ENCODE measurements around the gene EME2.

Gene EME2

DNA sequence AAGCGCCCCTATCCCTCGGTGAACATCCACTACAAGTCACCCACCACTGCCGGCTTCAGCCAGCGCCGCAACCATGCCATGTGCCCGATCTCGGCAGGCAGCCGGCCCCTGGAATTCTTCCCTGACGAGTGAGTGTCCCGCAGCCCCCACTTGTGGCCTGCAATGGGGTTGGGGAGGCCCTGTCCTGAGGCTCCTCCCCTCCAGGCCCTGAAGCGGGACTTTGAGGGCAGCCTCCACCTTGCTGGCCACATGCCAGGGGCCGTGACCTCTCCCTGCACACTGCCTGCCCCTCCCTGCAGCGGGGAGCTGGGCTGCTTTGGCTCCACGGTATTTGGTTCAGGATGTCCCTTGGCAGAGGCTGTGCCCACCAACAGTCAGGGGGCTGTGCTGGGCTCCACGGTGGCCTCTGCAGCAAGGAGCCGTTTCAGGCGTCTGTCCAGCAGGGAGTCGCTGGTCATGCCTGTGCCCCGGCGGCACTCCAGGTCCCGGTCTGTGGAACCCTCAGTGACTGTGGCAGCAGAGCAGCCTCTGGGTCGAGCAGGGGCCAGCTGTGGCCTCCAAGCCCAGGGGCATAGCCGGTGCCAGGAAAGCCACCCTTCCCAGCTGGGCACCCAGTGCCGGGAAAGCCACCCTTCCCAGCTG, 9.6 kb upstream of the EME2 start:
- no peak overlapping the region for H3K4me3 ChIP-seq (ENCODE audit: low read length)
- TF ChIP-seq, protein P1, sequence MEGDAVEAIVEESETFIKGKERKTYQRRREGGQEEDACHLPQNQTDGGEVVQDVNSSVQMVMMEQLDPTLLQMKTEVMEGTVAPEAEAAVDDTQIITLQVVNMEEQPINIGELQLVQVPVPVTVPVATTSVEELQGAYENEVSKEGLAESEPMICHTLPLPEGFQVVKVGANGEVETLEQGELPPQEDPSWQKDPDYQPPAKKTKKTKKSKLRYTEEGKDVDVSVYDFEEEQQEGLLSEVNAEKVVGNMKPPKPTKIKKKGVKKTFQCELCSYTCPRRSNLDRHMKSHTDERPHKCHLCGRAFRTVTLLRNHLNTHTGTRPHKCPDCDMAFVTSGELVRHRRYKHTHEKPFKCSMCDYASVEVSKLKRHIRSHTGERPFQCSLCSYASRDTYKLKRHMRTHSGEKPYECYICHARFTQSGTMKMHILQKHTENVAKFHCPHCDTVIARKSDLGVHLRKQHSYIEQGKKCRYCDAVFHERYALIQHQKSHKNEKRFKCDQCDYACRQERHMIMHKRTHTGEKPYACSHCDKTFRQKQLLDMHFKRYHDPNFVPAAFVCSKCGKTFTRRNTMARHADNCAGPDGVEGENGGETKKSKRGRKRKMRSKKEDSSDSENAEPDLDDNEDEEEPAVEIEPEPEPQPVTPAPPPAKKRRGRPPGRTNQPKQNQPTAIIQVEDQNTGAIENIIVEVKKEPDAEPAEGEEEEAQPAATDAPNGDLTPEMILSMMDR (conservative IDR thresholded peaks at IDR 0.05; ENCODE audit: low read length) = no peak
- DNase-seq (ENCODE audit: low read depth) = no peak

DNA sequence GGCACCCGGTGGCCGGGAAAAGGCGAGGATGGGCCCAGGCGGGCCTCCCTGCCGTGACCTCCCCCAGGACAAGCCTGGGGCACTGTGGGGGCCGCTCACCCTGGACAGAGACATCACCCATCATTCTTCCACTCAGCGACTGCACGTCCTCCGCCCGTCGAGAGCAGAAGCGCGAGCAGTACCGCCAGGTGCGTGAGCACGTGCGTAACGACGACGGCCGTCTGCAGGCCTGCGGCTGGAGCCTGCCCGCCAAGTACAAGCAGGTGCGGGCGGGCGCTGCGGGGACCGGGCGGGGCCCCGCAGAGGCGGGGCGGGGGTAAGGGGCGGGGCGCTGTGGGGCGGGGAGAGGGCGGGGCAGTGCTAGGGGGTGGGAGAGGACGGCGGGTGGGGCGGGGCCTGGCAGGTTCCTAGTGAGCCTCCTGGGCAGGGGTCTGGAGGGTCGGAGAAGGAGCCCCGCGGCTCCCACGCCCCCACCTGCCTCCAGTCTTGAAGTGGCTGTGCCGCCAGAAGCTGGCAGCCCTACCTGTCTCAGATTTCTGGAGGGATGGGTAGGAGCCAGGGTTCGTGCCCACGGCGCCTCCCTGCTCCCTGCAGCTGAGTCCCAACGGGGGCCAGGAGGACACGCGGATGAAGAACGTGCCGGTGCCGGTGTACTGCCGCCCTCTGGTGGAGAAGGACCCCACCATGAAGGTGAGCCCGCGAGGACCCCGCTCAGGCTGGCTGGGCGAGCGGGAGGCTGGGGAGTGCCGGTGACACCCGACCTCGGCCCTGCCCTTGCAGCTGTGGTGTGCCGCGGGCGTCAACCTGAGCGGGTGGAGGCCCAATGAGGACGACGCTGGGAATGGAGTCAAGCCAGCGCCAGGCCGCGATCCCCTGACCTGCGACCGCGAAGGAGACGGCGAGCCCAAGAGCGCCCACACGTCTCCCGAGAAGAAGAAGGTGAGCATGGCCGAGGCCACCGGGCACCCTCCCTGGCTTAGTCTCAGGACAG, 8.8 kb upstream of the EME2 start:
- TF ChIP-seq, protein P1 (conservative IDR thresholded peaks at IDR 0.05; ENCODE audit: low read length) = peak; percentile 22
- no peak for DNase-seq (ENCODE audit: low read depth)
- H3K4me3 ChIP-seq (ENCODE audit: low read length) = no peak overlapping the region

DNA sequence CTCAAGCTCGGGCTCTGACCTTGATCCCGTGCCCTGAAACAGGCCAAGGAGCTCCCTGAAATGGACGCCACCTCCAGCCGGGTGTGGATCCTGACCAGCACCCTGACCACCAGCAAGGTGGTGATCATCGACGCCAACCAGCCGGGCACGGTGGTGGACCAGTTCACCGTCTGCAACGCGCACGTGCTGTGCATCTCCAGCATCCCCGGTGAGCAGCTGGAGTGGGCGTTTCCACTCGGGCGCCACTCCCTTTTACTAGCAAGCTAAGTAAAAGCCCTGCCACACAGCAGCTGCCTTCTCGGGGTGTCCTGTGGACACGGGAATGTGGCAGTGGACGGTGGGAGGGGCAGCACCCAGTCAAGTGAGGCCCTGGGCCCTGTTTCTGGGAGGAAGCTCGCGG, 7.6 kb upstream of the EME2 start:
- H3K4me3 ChIP-seq (ENCODE audit: low read length) = no peak overlapping the region
- TF ChIP-seq, protein P1 (conservative IDR thresholded peaks at IDR 0.05; ENCODE audit: low read length) = no peak
- DNase-seq (ENCODE audit: low read depth) = no peak

DNA sequence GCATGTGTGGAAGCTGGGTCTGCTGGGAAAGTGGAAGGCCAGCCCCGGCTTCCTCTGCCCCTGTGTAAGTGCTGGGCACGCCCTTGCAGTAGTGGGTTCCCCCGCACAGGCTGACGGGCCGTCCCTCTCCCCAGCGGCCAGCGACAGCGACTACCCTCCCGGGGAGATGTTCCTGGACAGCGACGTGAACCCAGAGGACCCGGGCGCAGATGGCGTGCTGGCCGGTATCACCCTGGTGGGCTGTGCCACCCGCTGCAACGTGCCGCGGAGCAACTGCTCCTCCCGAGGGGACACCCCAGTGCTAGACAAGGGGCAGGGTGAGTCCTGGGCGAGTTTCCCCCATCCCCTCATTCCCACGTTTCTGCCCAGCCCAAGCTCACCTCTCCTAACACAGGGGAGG, 6.8 kb upstream of the EME2 start:
- TF ChIP-seq, protein P1 (conservative IDR thresholded peaks at IDR 0.05; ENCODE audit: low read length) = no peak
- no peak overlapping the region for H3K4me3 ChIP-seq (ENCODE audit: low read length)
- DNase-seq (ENCODE audit: low read depth) = no peak

DNA sequence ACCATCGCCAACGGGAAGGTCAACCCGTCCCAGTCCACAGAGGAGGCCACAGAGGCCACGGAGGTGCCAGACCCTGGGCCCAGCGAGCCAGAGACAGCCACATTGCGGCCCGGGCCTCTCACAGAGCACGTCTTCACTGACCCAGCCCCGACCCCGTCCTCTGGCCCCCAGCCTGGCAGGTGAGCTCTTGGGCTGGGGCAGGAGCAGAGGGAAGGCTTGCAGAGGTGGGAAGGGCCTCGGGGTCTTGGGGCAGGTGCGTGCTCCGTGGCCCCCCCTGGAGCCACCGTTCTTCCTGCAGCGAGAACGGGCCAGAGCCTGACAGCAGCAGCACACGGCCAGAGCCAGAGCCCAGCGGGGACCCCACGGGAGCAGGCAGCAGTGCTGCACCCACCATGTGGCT, 6.4 kb upstream of the EME2 start:
- no peak overlapping the region for H3K4me3 ChIP-seq (ENCODE audit: low read length)
- no peak for DNase-seq (ENCODE audit: low read depth)
- TF ChIP-seq, protein P1 (conservative IDR thresholded peaks at IDR 0.05; ENCODE audit: low read length) = no peak

DNA sequence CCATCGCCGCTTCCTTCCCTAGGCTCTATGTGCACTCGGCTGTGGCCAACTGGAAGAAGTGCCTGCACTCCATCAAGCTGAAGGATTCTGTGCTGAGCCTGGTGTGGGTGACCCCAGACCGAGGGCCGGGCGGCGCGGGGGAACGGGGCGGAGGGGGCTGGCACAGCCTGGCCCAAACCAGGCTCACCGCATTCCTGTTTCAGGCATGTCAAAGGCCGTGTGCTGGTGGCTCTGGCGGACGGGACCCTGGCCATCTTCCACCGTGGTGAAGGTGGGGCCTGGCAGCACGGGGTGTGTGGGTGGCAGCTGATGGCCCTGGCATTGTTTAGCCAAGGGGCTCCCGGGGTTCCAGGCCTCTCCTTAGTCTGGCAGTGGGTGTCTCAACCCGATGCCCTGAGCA, 5.9 kb upstream of the EME2 start:
- no peak overlapping the region for H3K4me3 ChIP-seq (ENCODE audit: low read length)
- no peak for DNase-seq (ENCODE audit: low read depth)
- TF ChIP-seq, protein P1 (conservative IDR thresholded peaks at IDR 0.05; ENCODE audit: low read length) = no peak
